GM12891 (cell line): ENCODE results near the gene VMAC.

Experiments
- DNase-seq: peaks from one replicate; pipeline ENCODE4 v3.0.0; 2011; ENCODE audit warnings: low spot score; ENCODE audit not compliant: insufficient read length
- FAIRE-seq: peaks from 2 replicates; lab custom pipeline; 2011; peaks lifted over from hg19 to GRCh38; lab: Jason Lieb, UNC
- PAX5 ChIP-seq: IDR thresholded peaks from 2 replicates; pipeline ENCODE4 v1.6.1; 2011; ENCODE audit warnings: low read length, moderate library complexity, mild to moderate bottlenecking; ENCODE audit not compliant: insufficient read depth, severe bottlenecking
- POLR2A ChIP-seq: IDR thresholded peaks from 2 replicates; pipeline ENCODE4 v1.6.1; 2011; ENCODE audit warnings: low read depth, low read length, control low read depth
- POLR2AphosphoS5 ChIP-seq: IDR thresholded peaks from 2 replicates; pipeline ENCODE4 v1.6.1; 2011; ENCODE audit warnings: low read depth, low read length, control low read depth
- POU2F2 ChIP-seq: IDR thresholded peaks from 2 replicates; pipeline ENCODE4 v1.6.1; 2011; ENCODE audit warnings: low read depth, mild to moderate bottlenecking, control low read depth, low read length, moderate library complexity
- SPI1 ChIP-seq: IDR thresholded peaks from 2 replicates; pipeline ENCODE4 v1.6.1; 2011; ENCODE audit warnings: low read depth, low read length, control low read depth
- TAF1 ChIP-seq: IDR thresholded peaks from 2 replicates; pipeline ENCODE4 v1.6.1; 2011; ENCODE audit warnings: low read depth, low read length, control low read depth

Gene VMAC

DNA sequence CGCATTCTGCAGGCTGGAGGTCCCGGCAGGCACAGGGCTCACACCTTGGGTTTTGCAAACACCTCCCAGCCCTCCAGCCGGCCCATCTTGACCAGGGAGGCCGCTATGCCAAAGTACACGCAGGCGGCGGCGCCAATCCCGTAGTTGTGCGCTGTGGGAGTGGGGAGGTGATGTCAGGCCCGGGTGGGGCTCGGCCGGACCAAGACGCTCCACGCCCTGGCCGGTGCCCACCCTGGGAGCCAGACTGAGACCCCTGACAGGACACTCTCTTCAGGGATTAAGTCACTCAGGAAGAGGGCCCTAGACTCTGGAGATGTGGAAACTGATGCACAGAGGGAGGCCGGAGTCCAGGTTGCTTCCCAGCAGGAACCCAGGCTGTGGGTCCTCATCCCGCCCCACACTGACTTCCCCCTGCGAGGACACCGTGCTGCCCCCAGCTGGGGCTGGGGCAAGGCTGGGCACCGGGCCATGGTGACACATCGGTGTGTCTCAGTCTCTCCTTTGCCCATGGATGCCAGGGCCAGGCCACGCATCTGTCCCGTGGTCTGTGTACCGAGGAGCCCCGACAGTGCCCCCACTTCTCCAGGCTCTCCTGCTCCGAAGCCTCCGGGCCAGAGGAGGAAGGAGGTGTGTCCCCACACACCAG lies 9.8 kb upstream of the VMAC start:
- DNase-seq: no peak
- no peak for FAIRE-seq
- TF ChIP-seq POLR2A: no peak
- no peak for TF ChIP-seq POLR2AphosphoS5
- no peak for TF ChIP-seq TAF1
- no peak for TF ChIP-seq POU2F2
- TF ChIP-seq SPI1: no peak
- no peak for TF ChIP-seq PAX5

DNA sequence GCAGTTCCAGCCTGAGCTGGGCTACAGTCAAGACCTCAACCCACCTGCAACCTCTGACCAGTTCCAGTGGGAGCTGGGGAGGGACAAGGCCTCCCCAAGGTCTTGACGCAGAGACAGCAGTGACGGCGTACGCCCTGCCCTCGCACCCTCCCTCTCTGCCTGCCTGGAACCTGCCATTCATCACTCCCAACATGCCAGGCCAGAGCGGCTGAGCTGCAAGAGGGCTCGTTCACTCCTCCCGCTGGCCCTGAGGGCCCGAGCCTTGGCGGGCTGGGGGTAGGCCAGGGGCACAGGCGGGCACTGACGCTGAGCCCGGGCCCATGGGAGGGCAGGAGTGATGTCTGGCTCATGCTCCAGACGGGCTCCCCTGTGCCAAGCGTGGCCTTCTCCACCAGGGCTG lies 9.3 kb upstream of the VMAC start:
- TF ChIP-seq PAX5: no peak
- no peak for TF ChIP-seq POLR2A
- TF ChIP-seq SPI1: no peak
- no peak for TF ChIP-seq TAF1
- TF ChIP-seq POLR2AphosphoS5: 0 out of 2 replicates have a peak, but pooled peaks have one; percentile 37
- FAIRE-seq (no peak), DNase-seq (no peak)

DNA sequence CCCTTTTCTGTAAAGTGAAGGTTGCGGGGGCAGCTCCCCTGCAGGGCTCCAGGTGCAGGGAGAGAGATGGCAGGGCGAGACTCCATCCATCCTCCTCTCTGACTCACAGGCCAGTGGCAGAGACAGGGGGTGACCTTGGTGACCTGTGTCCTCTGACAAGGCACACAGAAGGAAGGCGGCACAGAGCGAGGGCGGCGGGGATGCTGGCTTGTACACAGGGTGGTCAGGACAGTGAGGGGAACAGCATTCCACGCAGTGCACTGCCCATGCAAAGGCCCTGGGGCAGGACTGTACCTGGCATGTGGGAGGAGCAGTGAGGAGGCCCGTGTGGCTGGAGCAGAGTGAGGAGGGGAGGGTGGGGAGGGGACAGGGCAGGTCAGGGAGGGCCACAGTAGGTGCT lies 8.8 kb upstream of the VMAC start:
- no peak for DNase-seq
- FAIRE-seq: no peak
- TF ChIP-seq POLR2AphosphoS5 (no peak), SPI1 (no peak), TAF1 (no peak), POU2F2 (no peak), POLR2A (no peak), PAX5 (no peak)

DNA sequence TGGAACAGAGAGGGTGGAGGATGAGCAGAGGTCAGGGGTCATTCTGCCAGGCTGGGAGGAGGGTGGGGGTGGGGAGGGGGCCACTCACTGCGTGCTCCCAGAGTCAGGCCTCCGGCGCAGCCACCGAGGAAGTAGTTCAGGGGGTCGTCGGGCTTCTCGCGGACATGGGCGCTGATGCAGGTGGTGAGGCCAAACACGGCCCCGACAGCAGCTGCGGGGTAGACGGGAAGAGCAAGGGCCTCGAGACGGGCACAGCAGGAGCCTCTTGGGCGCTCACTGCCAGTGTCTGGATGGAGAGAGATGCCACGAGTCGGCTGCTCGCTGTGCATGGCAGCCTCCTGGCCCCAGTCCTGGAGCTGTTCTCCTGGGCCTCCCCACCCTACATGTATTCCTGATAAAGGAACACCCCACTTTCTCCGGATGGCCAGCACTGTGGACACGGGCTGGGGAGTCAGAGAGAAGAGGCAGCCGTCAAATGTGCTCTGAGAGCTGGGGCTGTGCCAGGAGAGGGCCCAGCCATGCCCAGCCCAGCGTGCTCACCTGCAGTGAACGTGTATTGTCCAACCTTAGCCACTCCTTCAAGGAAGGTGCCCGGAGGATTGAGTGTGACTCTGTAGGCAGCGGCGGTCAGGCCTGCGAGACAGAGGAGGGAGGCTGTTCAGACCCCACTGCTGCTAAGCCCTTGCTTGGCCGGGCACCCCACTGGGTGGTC lies 8.2 kb upstream of the VMAC start:
- FAIRE-seq (no peak), DNase-seq (no peak)
- TF ChIP-seq POLR2AphosphoS5 (0 out of 2 replicates have a peak, but pooled peaks have one; percentile 29), TAF1 (no peak), POU2F2 (no peak), POLR2A (peak; percentile 11; the same call in 1 of the 2 replicates)

- TF ChIP-seq POLR2AphosphoS5: no peak
- TF ChIP-seq SPI1: no peak
- TF ChIP-seq PAX5: no peak
- TF ChIP-seq POLR2A: no peak
- DNase-seq (no peak), FAIRE-seq (no peak)
Measured at GRCh38 chr19:5897189-5897969, 7.3 kb upstream of the VMAC start.

GRCh38 chr19:5899728-5900526 lies 4.7 kb upstream of the VMAC start:
- TF ChIP-seq SPI1 (no peak), PAX5 (no peak), POU2F2 (no peak), TAF1 (no peak), POLR2A (no peak), POLR2AphosphoS5 (no peak)

GRCh38 chr19:5900976-5901375 lies 3.7 kb upstream of the VMAC start:
- FAIRE-seq: no peak
- no peak for DNase-seq
- TF ChIP-seq PAX5 (no peak), SPI1 (no peak), TAF1 (no peak), POLR2AphosphoS5 (no peak), POLR2A (no peak), POU2F2 (no peak)

More at GRCh38 chr19:5899728-5900526, 4.7 kb upstream of the VMAC start:
- DNase-seq (no peak), FAIRE-seq (no peak)

GRCh38 chr19:5903056-5903623 lies 1.5 kb upstream of the VMAC start:
- DNase-seq (no peak), FAIRE-seq (no peak)
- TF ChIP-seq POLR2A (no peak), PAX5 (no peak), POLR2AphosphoS5 (no peak), SPI1 (no peak), TAF1 (no peak), POU2F2 (no peak)
